Astrocyte (in vitro differentiated cells and primary cell): ENCODE data around the gene SYCE1L. TPM values are rescaled to one million over a fixed set of nuclear protein-coding genes. Genes with fewer than 3 reads are reported as not detected.

Experiments used
- DNase-seq: peaks from one replicate; pipeline ENCODE4 v3.0.0-alpha.2; 2010; ENCODE audit warnings: low read depth
- FAIRE-seq: peaks from 2 replicates; lab custom pipeline; 2011; peaks lifted over from hg19 to GRCh38; lab: Jason Lieb, UNC
- H2AFZ ChIP-seq: 2 replicates; pipeline ENCODE4 v1.6.0; 2012; ENCODE audit warnings: low read depth, low read length, inconsistent platforms
- H3K27ac ChIP-seq: 2 replicates; pipeline ENCODE4 v1.5.1; 2011; ENCODE audit warnings: low read depth, low read length, inconsistent platforms
- H3K27me3 ChIP-seq: 2 replicates; pipeline ENCODE4 v1.6.0; 2011; ENCODE audit warnings: low read length, inconsistent platforms; ENCODE audit not compliant: insufficient read depth
- H3K36me3 ChIP-seq: 2 replicates; pipeline ENCODE4 v1.5.1; 2011; ENCODE audit warnings: low read length, inconsistent platforms; ENCODE audit not compliant: insufficient read depth
- H3K4me1 ChIP-seq: 2 replicates; pipeline ENCODE4 v1.5.1; 2011; ENCODE audit warnings: low read length, inconsistent platforms; ENCODE audit not compliant: insufficient read depth
- H3K4me2 ChIP-seq: 2 replicates; pipeline ENCODE4 v1.6.0; 2012; ENCODE audit warnings: low read length, inconsistent platforms
- H3K4me3 ChIP-seq: 2 replicates; pipeline ENCODE4 v1.5.1; 2011; ENCODE audit warnings: low read depth, mild to moderate bottlenecking, low read length, inconsistent platforms; ENCODE audit not compliant: insufficient read depth
- H3K79me2 ChIP-seq: 2 replicates; pipeline ENCODE4 v1.6.0; 2012; ENCODE audit warnings: mild to moderate bottlenecking, low read length, inconsistent platforms; ENCODE audit not compliant: insufficient read depth
- H3K9ac ChIP-seq: 2 replicates; pipeline ENCODE4 v1.6.0; 2012; ENCODE audit warnings: mild to moderate bottlenecking, low read length, inconsistent platforms
- H3K9me3 ChIP-seq: 2 replicates; pipeline ENCODE4 v1.5.1; 2012; ENCODE audit warnings: low read depth, mild to moderate bottlenecking, low read length, inconsistent platforms; ENCODE audit not compliant: insufficient read depth
- H4K20me1 ChIP-seq: 2 replicates; pipeline ENCODE4 v1.6.0; 2012; ENCODE audit warnings: low read length, inconsistent platforms; ENCODE audit not compliant: insufficient read depth
- H3K27ac Mint-ChIP-seq: one replicate; pipeline ENCODE4 v1.8.0; 2021; ENCODE audit warnings: mild to moderate bottlenecking, mixed read lengths; ENCODE audit not compliant: unreplicated experiment
- H3K27me3 Mint-ChIP-seq: one replicate; pipeline ENCODE4 v1.8.0; 2021; ENCODE audit warnings: low read depth, mixed read lengths; ENCODE audit not compliant: unreplicated experiment
- H3K36me3 Mint-ChIP-seq: one replicate; pipeline ENCODE4 v1.8.0; 2021; ENCODE audit warnings: low read depth, mixed read lengths; ENCODE audit not compliant: unreplicated experiment
- H3K4me1 Mint-ChIP-seq: one replicate; pipeline ENCODE4 v1.8.0; 2021; ENCODE audit warnings: low read depth, mixed read lengths; ENCODE audit not compliant: unreplicated experiment
- H3K4me3 Mint-ChIP-seq: one replicate; pipeline ENCODE4 v1.8.0; 2021; ENCODE audit warnings: mild to moderate bottlenecking, moderate library complexity, mixed read lengths; ENCODE audit not compliant: unreplicated experiment
- H3K9me3 Mint-ChIP-seq: one replicate; pipeline ENCODE4 v1.8.0; 2021; ENCODE audit warnings: mild to moderate bottlenecking, mixed read lengths; ENCODE audit not compliant: unreplicated experiment
- EZH2 ChIP-seq: IDR thresholded peaks from 2 replicates; pipeline ENCODE4 v1.6.1; 2012; ENCODE audit warnings: mild to moderate bottlenecking, low read length, inconsistent platforms; ENCODE audit not compliant: insufficient read depth
- total RNA-seq: library from RNA; stranded (reverse); gene quantifications from 2 replicates; pipeline ENCODE4 v1.2.1, GENCODE V29; 2021
- TF ChIP-seq, protein P1 (sequence below): IDR thresholded peaks from 2 replicates; pipeline ENCODE4 v1.5.1; 2011; ENCODE audit warnings: low read depth, mild to moderate bottlenecking, inconsistent platforms, low read length, moderate library complexity; ENCODE audit not compliant: insufficient read depth

The SYCE1L gene
- total RNA-seq, 1 donor from 2014 or later, result 5.2 TPM

DNA sequence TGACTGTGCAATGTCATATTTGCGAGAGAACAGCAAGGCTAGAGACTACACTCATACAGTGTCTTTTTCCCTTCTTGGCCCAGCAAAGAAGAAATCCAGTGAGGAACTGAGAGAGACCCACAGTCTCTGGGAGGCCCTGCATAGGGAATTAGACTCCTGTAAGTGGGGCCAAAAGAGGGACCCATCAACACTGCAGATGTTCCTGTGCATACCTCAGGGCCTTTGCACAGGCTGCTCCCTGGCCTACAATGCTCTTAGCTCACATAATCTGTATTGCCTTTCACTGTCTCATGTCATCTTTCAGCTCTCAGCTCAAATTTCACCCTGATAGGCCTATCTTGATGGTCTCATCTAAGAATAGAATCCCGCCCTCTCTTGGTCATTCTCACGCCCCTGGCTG lies 9.2 kb downstream of the SYCE1L start:
- Mint-ChIP-seq H3K4me1 (peaks cover 9% of the 10 kb centered on the region), H3K9me3 (no peaks in the 10 kb centered on the region), H3K36me3 (no peaks in the 10 kb centered on the region), H3K4me3 (no peak overlapping the region), H3K27me3 (peaks cover 6% of the 10 kb centered on the region), H3K27ac (no peak overlapping the region)
- Histone ChIP-seq H3K4me1 (peaks cover 4% of the 10 kb centered on the region), H3K36me3 (no peaks in the 10 kb centered on the region), H3K4me3 (no peak overlapping the region), H3K9ac (no peak overlapping the region), H3K27me3 (no peaks in the 10 kb centered on the region), H3K79me2 (no peaks in the 10 kb centered on the region), H3K9me3 (no peaks in the 10 kb centered on the region), H3K4me2 (no peak overlapping the region), H2AFZ (no peak overlapping the region), H3K27ac (no peak overlapping the region), H4K20me1 (no peaks in the 10 kb centered on the region)
- DNase-seq (no peak), FAIRE-seq (no peak)
- TF ChIP-seq, protein P1, sequence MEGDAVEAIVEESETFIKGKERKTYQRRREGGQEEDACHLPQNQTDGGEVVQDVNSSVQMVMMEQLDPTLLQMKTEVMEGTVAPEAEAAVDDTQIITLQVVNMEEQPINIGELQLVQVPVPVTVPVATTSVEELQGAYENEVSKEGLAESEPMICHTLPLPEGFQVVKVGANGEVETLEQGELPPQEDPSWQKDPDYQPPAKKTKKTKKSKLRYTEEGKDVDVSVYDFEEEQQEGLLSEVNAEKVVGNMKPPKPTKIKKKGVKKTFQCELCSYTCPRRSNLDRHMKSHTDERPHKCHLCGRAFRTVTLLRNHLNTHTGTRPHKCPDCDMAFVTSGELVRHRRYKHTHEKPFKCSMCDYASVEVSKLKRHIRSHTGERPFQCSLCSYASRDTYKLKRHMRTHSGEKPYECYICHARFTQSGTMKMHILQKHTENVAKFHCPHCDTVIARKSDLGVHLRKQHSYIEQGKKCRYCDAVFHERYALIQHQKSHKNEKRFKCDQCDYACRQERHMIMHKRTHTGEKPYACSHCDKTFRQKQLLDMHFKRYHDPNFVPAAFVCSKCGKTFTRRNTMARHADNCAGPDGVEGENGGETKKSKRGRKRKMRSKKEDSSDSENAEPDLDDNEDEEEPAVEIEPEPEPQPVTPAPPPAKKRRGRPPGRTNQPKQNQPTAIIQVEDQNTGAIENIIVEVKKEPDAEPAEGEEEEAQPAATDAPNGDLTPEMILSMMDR, result no peak

GRCh38 chr16:77211880-77212740 lies 12.9 kb downstream of the SYCE1L start:
- Histone ChIP-seq H3K4me3 (peak overlapping the region; percentile 64), H3K27ac (peak overlapping the region; percentile 24), H3K9me3 (no peaks in the 10 kb centered on the region), H4K20me1 (no peaks in the 10 kb centered on the region), H3K79me2 (no peaks in the 10 kb centered on the region), H3K36me3 (no peaks in the 10 kb centered on the region), H3K4me1 (peaks cover 16% of the 10 kb centered on the region), H3K27me3 (no peaks in the 10 kb centered on the region), H3K4me2 (peak overlapping the region; percentile 92), H3K9ac (peak overlapping the region; percentile 76), H2AFZ (peak overlapping the region; percentile 87)
- Mint-ChIP-seq H3K4me1 (peaks cover 7% of the 10 kb centered on the region), H3K27me3 (peaks cover 6% of the 10 kb centered on the region), H3K9me3 (no peaks in the 10 kb centered on the region), H3K27ac (no peak overlapping the region), H3K4me3 (peak overlapping the region; percentile 85), H3K36me3 (no peaks in the 10 kb centered on the region)
- TF ChIP-seq EZH2, result no peak
- TF ChIP-seq, protein P1, result no peak
- DNase-seq (no peak), FAIRE-seq (no peak)
